Subcutaneous adipose tissue (tissue), 4 donors: ENCODE data around the gene BLID. TPM values are rescaled to one million over a fixed set of nuclear protein-coding genes. Genes with fewer than 3 reads are reported as not detected.

Experiments used
- CTCF ChIP-seq: fragments of 450-650 bp; IDR thresholded peaks from one replicate; pipeline ENCODE4 v1.5.1; 2016; ENCODE audit warnings: low read depth, mild to moderate bottlenecking, control low read depth, antibody characterized with exemption, moderate library complexity
- total RNA-seq, 4 donors: library from RNA; depleted of rRNA; stranded (reverse); fragments of >200 nt; gene quantifications; one replicate each; pipeline ENCODE4 v1.1.0, GENCODE V29; 2016

BLID gene
- total RNA-seq, 4 donors from 2014 or later = 0.66 to 1.5 (median 0.98) TPM; not detected in 1

- no peak for TF ChIP-seq CTCF
Measured at GRCh38 chr11:122077459-122077858, 38.6 kb downstream of the BLID start.

GRCh38 chr11:122076512-122077120 is 39.4 kb downstream of the BLID start:
- no peak for TF ChIP-seq CTCF

- no peak for TF ChIP-seq CTCF
Measured at GRCh38 chr11:122075016-122075415, 41.0 kb downstream of the BLID start.

- no peak for TF ChIP-seq CTCF
Measured at GRCh38 chr11:122074022-122074421, 42.0 kb downstream of the BLID start.

- no peak for TF ChIP-seq CTCF
Measured at GRCh38 chr11:122071709-122072202, 44.3 kb downstream of the BLID start.

- no peak for TF ChIP-seq CTCF
Measured at GRCh38 chr11:122069707-122070360, 46.2 kb downstream of the BLID start.

GRCh38 chr11:122068837-122069236 is 47.2 kb downstream of the BLID start:
- TF ChIP-seq CTCF = no peak
